HG03571 (cell line): ENCODE results near the gene TLN1.

Experiments used
- ATAC-seq: cut with Tn5 transposase; IDR thresholded peaks from one replicate; pipeline ENCODE4 v1.9.1; 2021; ENCODE audit not compliant: unreplicated experiment

TLN1 gene

GRCh38 chr9:35711501-35712428 lies 20.2 kb downstream of the TLN1 start:
- no peak for ATAC-seq

GRCh38 chr9:35710818-35711500 lies 21.0 kb downstream of the TLN1 start:
- no peak for ATAC-seq

GRCh38 chr9:35708146-35708545 lies 23.8 kb downstream of the TLN1 start:
- ATAC-seq = no peak

GRCh38 chr9:35706951-35707350 lies 25.0 kb downstream of the TLN1 start:
- no peak for ATAC-seq

- no peak for ATAC-seq
Measured at GRCh38 chr9:35705836-35706430, 26.1 kb downstream of the TLN1 start.

- ATAC-seq = no peak
Measured at GRCh38 chr9:35705372-35705771, 26.6 kb downstream of the TLN1 start.

- ATAC-seq = no peak
Measured at GRCh38 chr9:35703906-35704672, 27.9 kb downstream of the TLN1 start.

- ATAC-seq = no peak
Measured at GRCh38 chr9:35702696-35703095, 29.3 kb downstream of the TLN1 start.

GRCh38 chr9:35700942-35701341 lies 31.1 kb downstream of the TLN1 start:
- no peak for ATAC-seq

GRCh38 chr9:35700031-35700430 lies 32.0 kb downstream of the TLN1 start:
- no peak for ATAC-seq

- no peak for ATAC-seq
Measured at GRCh38 chr9:35698231-35698630, 33.8 kb downstream of the TLN1 start.

GRCh38 chr9:35697486-35697885 lies 34.5 kb downstream of the TLN1 start:
- no peak for ATAC-seq

GRCh38 chr9:35696520-35697215 lies 35.3 kb downstream of the TLN1 start:
- ATAC-seq = peak; percentile 51

- no peak for ATAC-seq
Measured at GRCh38 chr9:35695943-35696401, 36.0 kb downstream of the TLN1 start.

GRCh38 chr9:35691757-35692301 lies 40.2 kb downstream of the TLN1 start:
- ATAC-seq = no peak

- ATAC-seq = no peak
Measured at GRCh38 chr9:35691334-35691650, 40.7 kb downstream of the TLN1 start.

- no peak for ATAC-seq
Measured at GRCh38 chr9:35690614-35691333, 41.2 kb downstream of the TLN1 start.

- ATAC-seq = no peak
Measured at GRCh38 chr9:35690294-35690613, 41.7 kb downstream of the TLN1 start.

GRCh38 chr9:35689542-35690293 lies 42.3 kb downstream of the TLN1 start, which contains the start of gene TPM2:
Gene TPM2, minus strand, starts transcription at chr9:35689925. Its CDS starts 108 bp downstream, at chr9:35689817.
- ATAC-seq = no peak
